K562 (cell line): ENCODE results near the gene KNSTRN. TPM values are rescaled to one million over a fixed set of nuclear protein-coding genes. Genes with fewer than 3 reads are reported as not detected.
A peak's percentile ranks its signal among the peaks of the same experiment; 100 is the strongest.

ENCODE experiments used
- CC2D1A ChIP-seq: fragments of 450-650 bp; IDR thresholded peaks from 2 replicates; pipeline ENCODE4 v1.6.1; 2017; ENCODE audit warnings: mild to moderate bottlenecking
- CXXC5 ChIP-seq: fragments of 250-450 bp; sonication (Bioruptor Pico); IDR thresholded peaks from 2 replicates; pipeline ENCODE4 v1.8.0; 2022; ENCODE audit warnings: inconsistent platforms, mild to moderate bottlenecking, moderate library complexity
- E2F3 ChIP-seq: fragments of 250-450 bp; sonication (Bioruptor Pico); IDR thresholded peaks from 2 replicates; pipeline ENCODE4 v1.4.0; 2020; ENCODE audit warnings: mild to moderate bottlenecking
- ELF1 ChIP-seq: fragments of 200-800 bp; sonication (Bioruptor generic); IDR thresholded peaks from 2 replicates; pipeline ENCODE4 v1.6.1; 2016; ENCODE audit warnings: missing genetic modification characterization, missing compliant biosample characterization
- FOXJ2 ChIP-seq: fragments of 200-800 bp; sonication (Bioruptor generic); IDR thresholded peaks from 2 replicates; pipeline ENCODE4 v1.6.1; 2016; ENCODE audit warnings: missing genetic modification characterization, missing compliant biosample characterization
- RBFOX2 ChIP-seq: fragments of 200-400 bp; formaldehyde crosslinking; IDR thresholded peaks from 2 replicates; pipeline ENCODE4 v1.6.1; 2017; ENCODE audit warnings: low read depth, mild to moderate bottlenecking, low read length, moderate library complexity
- SP2 ChIP-seq: IDR thresholded peaks from 2 replicates; pipeline ENCODE4 v1.6.1; 2011; ENCODE audit warnings: mild to moderate bottlenecking, low read depth, low read length, moderate library complexity; ENCODE audit not compliant: poor library complexity, severe bottlenecking; ENCODE audit errors: extremely low read depth
- polyA plus RNA-seq, 8 experiments: library from polyadenylated mRNA; depleted of rRNA in 4 of 8; stranded (reverse) in 5 of 8; unstranded in 3 of 8; fragments of >200 nt; fragmentation: Nextera tagmentation in 2 of 8; fragmentation: Illumina TruSeq in 1 of 8; extraction: Ambion mirVana in 2 of 8; extraction: Trizol in 1 of 8; gene quantifications; 2 replicates each; pipeline versions ENCODE4 v1.2.1 to v1.2.3, GENCODE V29; 2011 to 2014; ENCODE audit warnings: inconsistent platforms in 1 of 8, missing spikeins in 1 of 8
- total RNA-seq, 7 experiments: library from RNA; depleted of rRNA in 6 of 7; stranded (reverse); fragments of >200 nt in 6 of 7; fragmentation: Illumina TruSeq in 2 of 7; extraction: Trizol in 2 of 7; gene quantifications; 2 replicates each; pipeline versions ENCODE4 v1.2.1 to v1.2.3, GENCODE V29; 2011 to 2021; ENCODE audit warnings: low replicate concordance in 1 of 7
- TF ChIP-seq, protein P1 (sequence below), 2 experiments: fragments of 200-800 bp in 1 of 2; sonication (Bioruptor generic) in 1 of 2; sonication (generic) in 1 of 2; formaldehyde crosslinking in 1 of 2; IDR thresholded peaks in 1 of 2; conservative IDR thresholded peaks in 1 of 2; 2 replicates each; pipeline versions ENCODE4 v1.5.0 to v1.6.1; 2016 to 2020; ENCODE audit warnings: missing compliant biosample characterization in 1 of 2, missing genetic modification characterization in 1 of 2, missing genetic modification reagents in 1 of 2
- TF ChIP-seq, protein P2 (sequence below): sonication (generic); formaldehyde crosslinking; IDR thresholded peaks from 2 replicates; pipeline ENCODE4 v1.8.0; 2022; ENCODE audit warnings: mild to moderate bottlenecking, missing genetic modification reagents
- TF ChIP-seq, protein P3 (sequence below), 2 experiments: IDR thresholded peaks; 2 replicates each; pipeline ENCODE4 v1.6.1; 2012; ENCODE audit warnings: improper control_type of control experiment in 2 of 2, low read depth in 2 of 2, low read length in 2 of 2, borderline replicate concordance in 1 of 2
- TF ChIP-seq, protein P4 (sequence below), 3 experiments: fragments of 200-800 bp in 1 of 3; fragments of 250-450 bp in 1 of 3; fragments of 450-650 bp in 1 of 3; sonication (Bioruptor Pico) in 1 of 3; sonication (Bioruptor generic) in 1 of 3; formaldehyde crosslinking in 1 of 3; IDR thresholded peaks; 2 replicates each; pipeline versions ENCODE4 v1.6.1 to v1.8.0; 2016 to 2022; ENCODE audit warnings: mild to moderate bottlenecking in 2 of 3, missing genetic modification characterization in 2 of 3, missing compliant biosample characterization in 1 of 3, moderate library complexity in 1 of 3

Gene KNSTRN
- total and polyA plus RNA-seq, 9 of the 15 experiments (the other 6 are each of a cell fraction or from before 2014, with no cell fraction given): 48.7 to 88.2 (median 66.3) TPM

DNA sequence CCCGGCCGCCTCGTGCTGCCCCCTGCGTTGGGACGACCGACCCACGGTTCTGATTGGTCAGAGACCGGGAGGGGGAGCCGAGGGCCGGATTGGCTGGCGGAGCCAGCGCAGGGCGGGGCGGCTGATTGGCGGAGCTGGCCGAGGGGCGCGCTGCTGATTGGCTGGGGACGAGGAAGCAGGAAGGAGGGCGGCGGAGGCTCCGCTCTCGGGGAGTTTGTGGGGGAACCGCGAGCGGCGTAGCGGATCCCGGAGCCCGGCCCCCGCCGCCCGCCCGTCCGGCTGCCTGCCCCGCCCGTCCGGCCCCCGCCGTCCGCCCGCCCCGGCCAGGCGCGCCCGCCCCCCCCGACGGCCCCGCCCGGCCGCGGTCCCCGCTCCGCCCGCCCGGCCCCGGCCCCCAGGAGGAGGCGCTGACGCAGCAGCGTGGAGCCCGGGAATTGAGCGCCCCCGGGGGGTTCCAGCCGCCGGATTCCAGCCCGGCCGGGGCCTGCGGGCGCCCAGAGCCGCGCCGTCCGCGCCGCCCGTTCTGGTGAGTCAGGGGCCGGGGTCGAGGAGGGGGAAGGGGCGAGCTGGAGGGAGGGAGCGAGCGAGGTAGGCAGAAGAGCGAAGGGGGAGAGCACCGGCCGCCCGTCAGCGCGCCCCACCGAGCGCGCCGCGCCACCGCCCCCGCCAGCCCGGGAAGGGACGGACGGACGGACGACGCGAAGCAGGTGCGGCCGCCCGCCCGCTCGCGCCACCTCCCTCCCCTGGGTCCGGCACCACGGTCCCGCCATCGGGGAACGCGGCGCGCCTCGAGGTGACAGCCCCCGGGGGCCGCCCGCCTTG is 58.4 kb downstream of the KNSTRN start, which contains the start of gene BAHD1 (continued):
- TF ChIP-seq FOXJ2 (no peak), CC2D1A (peak; percentile 17; the same call in 1 of the 2 replicates), SP2 (peak; percentile 41), RBFOX2 (peak; percentile 65; the same call in 1 of the 2 replicates), ELF1 (tag) (peak; percentile 86), CXXC5 (CRISPR knock-in tag) (peak; percentile 72), E2F3 (CRISPR knock-in tag) (peak; percentile 61; the same call in 1 of the 2 replicates)
- TF ChIP-seq, protein P1, sequence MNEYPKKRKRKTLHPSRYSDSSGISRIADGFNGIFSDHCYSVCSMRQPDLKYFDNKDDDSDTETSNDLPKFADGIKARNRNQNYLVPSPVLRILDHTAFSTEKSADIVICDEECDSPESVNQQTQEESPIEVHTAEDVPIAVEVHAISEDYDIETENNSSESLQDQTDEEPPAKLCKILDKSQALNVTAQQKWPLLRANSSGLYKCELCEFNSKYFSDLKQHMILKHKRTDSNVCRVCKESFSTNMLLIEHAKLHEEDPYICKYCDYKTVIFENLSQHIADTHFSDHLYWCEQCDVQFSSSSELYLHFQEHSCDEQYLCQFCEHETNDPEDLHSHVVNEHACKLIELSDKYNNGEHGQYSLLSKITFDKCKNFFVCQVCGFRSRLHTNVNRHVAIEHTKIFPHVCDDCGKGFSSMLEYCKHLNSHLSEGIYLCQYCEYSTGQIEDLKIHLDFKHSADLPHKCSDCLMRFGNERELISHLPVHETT (CRISPR knock-in tag; conservative IDR thresholded peaks at IDR 0.05 in 1 of 2, IDR thresholded peaks at IDR 0.05 in 1 of 2): peak in 1 of 2 experiments; percentile 99; a peak in 2 of 4 replicates
- TF ChIP-seq, protein P2, sequence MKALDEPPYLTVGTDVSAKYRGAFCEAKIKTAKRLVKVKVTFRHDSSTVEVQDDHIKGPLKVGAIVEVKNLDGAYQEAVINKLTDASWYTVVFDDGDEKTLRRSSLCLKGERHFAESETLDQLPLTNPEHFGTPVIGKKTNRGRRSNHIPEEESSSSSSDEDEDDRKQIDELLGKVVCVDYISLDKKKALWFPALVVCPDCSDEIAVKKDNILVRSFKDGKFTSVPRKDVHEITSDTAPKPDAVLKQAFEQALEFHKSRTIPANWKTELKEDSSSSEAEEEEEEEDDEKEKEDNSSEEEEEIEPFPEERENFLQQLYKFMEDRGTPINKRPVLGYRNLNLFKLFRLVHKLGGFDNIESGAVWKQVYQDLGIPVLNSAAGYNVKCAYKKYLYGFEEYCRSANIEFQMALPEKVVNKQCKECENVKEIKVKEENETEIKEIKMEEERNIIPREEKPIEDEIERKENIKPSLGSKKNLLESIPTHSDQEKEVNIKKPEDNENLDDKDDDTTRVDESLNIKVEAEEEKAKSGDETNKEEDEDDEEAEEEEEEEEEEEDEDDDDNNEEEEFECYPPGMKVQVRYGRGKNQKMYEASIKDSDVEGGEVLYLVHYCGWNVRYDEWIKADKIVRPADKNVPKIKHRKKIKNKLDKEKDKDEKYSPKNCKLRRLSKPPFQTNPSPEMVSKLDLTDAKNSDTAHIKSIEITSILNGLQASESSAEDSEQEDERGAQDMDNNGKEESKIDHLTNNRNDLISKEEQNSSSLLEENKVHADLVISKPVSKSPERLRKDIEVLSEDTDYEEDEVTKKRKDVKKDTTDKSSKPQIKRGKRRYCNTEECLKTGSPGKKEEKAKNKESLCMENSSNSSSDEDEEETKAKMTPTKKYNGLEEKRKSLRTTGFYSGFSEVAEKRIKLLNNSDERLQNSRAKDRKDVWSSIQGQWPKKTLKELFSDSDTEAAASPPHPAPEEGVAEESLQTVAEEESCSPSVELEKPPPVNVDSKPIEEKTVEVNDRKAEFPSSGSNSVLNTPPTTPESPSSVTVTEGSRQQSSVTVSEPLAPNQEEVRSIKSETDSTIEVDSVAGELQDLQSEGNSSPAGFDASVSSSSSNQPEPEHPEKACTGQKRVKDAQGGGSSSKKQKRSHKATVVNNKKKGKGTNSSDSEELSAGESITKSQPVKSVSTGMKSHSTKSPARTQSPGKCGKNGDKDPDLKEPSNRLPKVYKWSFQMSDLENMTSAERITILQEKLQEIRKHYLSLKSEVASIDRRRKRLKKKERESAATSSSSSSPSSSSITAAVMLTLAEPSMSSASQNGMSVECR (CRISPR knock-in tag): 0 out of 2 replicates have a peak, but pooled peaks have one; percentile 14
- TF ChIP-seq, protein P3, sequence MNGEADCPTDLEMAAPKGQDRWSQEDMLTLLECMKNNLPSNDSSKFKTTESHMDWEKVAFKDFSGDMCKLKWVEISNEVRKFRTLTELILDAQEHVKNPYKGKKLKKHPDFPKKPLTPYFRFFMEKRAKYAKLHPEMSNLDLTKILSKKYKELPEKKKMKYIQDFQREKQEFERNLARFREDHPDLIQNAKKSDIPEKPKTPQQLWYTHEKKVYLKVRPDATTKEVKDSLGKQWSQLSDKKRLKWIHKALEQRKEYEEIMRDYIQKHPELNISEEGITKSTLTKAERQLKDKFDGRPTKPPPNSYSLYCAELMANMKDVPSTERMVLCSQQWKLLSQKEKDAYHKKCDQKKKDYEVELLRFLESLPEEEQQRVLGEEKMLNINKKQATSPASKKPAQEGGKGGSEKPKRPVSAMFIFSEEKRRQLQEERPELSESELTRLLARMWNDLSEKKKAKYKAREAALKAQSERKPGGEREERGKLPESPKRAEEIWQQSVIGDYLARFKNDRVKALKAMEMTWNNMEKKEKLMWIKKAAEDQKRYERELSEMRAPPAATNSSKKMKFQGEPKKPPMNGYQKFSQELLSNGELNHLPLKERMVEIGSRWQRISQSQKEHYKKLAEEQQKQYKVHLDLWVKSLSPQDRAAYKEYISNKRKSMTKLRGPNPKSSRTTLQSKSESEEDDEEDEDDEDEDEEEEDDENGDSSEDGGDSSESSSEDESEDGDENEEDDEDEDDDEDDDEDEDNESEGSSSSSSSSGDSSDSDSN (IDR thresholded peaks at IDR 0.05; ENCODE audit: borderline replicate concordance in 1 of 2, low read depth in 2 of 2, low read length in 2 of 2): no peak
- TF ChIP-seq, protein P4, sequence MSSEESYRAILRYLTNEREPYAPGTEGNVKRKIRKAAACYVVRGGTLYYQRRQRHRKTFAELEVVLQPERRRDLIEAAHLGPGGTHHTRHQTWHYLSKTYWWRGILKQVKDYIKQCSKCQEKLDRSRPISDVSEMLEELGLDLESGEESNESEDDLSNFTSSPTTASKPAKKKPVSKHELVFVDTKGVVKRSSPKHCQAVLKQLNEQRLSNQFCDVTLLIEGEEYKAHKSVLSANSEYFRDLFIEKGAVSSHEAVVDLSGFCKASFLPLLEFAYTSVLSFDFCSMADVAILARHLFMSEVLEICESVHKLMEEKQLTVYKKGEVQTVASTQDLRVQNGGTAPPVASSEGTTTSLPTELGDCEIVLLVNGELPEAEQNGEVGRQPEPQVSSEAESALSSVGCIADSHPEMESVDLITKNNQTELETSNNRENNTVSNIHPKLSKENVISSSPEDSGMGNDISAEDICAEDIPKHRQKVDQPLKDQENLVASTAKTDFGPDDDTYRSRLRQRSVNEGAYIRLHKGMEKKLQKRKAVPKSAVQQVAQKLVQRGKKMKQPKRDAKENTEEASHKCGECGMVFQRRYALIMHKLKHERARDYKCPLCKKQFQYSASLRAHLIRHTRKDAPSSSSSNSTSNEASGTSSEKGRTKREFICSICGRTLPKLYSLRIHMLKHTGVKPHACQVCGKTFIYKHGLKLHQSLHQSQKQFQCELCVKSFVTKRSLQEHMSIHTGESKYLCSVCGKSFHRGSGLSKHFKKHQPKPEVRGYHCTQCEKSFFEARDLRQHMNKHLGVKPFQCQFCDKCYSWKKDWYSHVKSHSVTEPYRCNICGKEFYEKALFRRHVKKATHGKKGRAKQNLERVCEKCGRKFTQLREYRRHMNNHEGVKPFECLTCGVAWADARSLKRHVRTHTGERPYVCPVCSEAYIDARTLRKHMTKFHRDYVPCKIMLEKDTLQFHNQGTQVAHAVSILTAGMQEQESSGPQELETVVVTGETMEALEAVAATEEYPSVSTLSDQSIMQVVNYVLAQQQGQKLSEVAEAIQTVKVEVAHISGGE (CRISPR knock-in tag; IDR thresholded peaks at IDR 0.05): peak in 1 of 3 experiments; percentile 55; a peak in 1 of 6 replicates
